Stimulated activated naive CD8-positive, alpha-beta T cell treated with anti-CD3 and anti-CD28 coated beads, Interleukin-15, Interleukin-2, amounts not matched to agents 100 ng/mL and 50 ng/mL, for 24 hours (primary cell): Measurements from ENCODE around the gene ALDH4A1.

ENCODE experiments used
- H3K27ac Mint-ChIP-seq: one replicate; pipeline ENCODE4 v1.8.0; 2021; ENCODE audit warnings: mild to moderate bottlenecking, mixed read lengths
- H3K27me3 Mint-ChIP-seq: one replicate; pipeline ENCODE4 v1.8.0; 2021; ENCODE audit warnings: mixed read lengths
- H3K36me3 Mint-ChIP-seq: one replicate; pipeline ENCODE4 v1.8.0; 2021; ENCODE audit warnings: low read depth, mixed read lengths
- H3K4me1 Mint-ChIP-seq: one replicate; pipeline ENCODE4 v1.8.0; 2021; ENCODE audit warnings: low read depth, mixed read lengths
- H3K4me3 Mint-ChIP-seq: one replicate; pipeline ENCODE4 v1.8.0; 2021; ENCODE audit warnings: mild to moderate bottlenecking, mixed read lengths
- H3K9me3 Mint-ChIP-seq: one replicate; pipeline ENCODE4 v1.8.0; 2021; ENCODE audit warnings: mixed read lengths

ALDH4A1 gene

GRCh38 chr1:18931730-18932129, 29.4 kb upstream of the ALDH4A1 start:
- H3K36me3 Mint-ChIP-seq, result no peaks in the 10 kb centered on the region
- H3K9me3 Mint-ChIP-seq, result no peaks in the 10 kb centered on the region
- no peak overlapping the region for H3K4me3 Mint-ChIP-seq
- H3K27me3 Mint-ChIP-seq, result no peaks in the 10 kb centered on the region
- no peak overlapping the region for H3K27ac Mint-ChIP-seq
- H3K4me1 Mint-ChIP-seq, result peaks cover 94% of the 10 kb centered on the region

GRCh38 chr1:18929686-18930085, 27.3 kb upstream of the ALDH4A1 start:
- Mint-ChIP-seq H3K4me3 (no peak overlapping the region), H3K36me3 (no peaks in the 10 kb centered on the region), H3K9me3 (no peaks in the 10 kb centered on the region), H3K27ac (peak overlapping the region; percentile 75), H3K27me3 (no peaks in the 10 kb centered on the region), H3K4me1 (peaks cover 96% of the 10 kb centered on the region)

DNA sequence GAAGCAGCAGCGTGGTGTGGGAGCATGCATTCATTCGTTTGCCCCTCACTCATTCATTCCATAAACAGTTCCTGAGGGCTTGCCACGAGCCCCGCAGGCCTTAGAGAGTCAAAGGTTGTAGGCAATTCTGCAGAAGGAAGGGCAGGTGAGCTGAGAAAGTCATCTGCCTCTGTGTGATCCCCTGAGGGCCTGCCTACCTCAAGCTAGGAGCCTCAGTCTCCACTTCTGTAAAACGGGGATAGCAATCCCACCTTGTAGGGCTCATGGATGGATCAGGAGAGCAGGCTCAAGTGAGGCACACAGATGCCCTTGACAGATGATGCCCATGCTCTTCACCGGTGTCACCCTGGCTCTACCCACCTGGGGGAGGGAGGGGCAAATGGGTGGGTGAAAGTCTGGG, 26.6 kb upstream of the ALDH4A1 start:
- peak overlapping the region; percentile 97 for H3K27ac Mint-ChIP-seq
- H3K4me3 Mint-ChIP-seq, result no peak overlapping the region
- H3K4me1 Mint-ChIP-seq, result peaks cover 97% of the 10 kb centered on the region
- no peaks in the 10 kb centered on the region for H3K36me3 Mint-ChIP-seq
- no peaks in the 10 kb centered on the region for H3K27me3 Mint-ChIP-seq
- H3K9me3 Mint-ChIP-seq, result no peaks in the 10 kb centered on the region

DNA sequence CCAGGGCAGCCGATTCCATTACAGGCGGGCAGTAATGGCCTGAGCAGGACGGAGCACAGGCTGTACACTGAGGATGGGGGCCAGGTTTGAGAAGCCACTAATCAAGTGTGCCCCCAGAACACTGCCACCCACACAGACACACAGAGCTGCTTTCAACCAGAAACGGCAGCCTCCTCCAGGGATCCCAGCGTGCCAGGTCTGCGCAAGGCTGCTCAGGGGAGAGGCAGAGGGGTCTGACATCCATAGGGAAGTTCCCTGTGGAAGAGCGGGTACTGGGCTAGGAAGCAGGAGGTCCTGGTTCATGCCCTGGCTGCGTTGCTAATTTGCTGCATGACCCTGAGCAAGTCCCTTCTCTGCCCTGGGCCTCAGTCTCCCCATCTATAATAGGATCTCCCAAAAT, 26.1 kb upstream of the ALDH4A1 start:
- no peaks in the 10 kb centered on the region for H3K27me3 Mint-ChIP-seq
- H3K4me3 Mint-ChIP-seq, result peak overlapping the region; percentile 81
- H3K27ac Mint-ChIP-seq, result peak overlapping the region; percentile 97
- H3K9me3 Mint-ChIP-seq, result no peaks in the 10 kb centered on the region
- H3K36me3 Mint-ChIP-seq, result no peaks in the 10 kb centered on the region
- peaks cover 98% of the 10 kb centered on the region for H3K4me1 Mint-ChIP-seq

- Mint-ChIP-seq H3K4me3 (peak overlapping the region; percentile 81), H3K9me3 (no peaks in the 10 kb centered on the region), H3K27ac (peak overlapping the region; percentile 97), H3K4me1 (peaks cover 98% of the 10 kb centered on the region), H3K36me3 (no peaks in the 10 kb centered on the region), H3K27me3 (no peaks in the 10 kb centered on the region)
Measured at GRCh38 chr1:18927654-18928272, 25.4 kb upstream of the ALDH4A1 start.

DNA sequence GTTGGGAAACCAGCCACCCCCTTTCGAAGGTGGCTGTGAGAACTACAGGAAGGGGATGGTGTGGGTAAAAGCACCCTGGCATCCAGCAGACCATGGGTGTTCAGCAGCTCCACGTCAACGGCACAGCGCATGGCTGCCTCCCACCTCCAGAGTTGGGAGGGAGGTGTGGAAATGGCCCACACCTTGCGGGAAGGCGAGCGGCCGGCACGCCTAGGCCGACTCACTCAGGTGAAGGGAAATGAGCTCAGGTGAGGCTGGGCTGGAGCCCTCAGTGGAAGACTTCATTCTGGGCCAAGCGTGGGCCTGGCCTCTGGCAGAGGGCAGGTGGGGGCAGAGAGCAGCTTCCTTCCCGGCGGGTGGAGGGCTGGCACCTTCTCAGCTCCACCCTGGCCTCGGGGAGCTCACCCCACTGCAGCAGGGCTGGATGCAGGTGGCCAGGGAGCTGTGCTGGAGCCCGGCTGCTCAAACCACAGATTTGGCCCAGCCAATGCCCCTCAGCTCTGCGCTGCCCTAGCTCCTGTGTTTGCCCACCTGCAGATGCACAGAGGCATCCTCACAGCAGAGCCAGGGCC, 24.8 kb upstream of the ALDH4A1 start:
- Mint-ChIP-seq H3K4me3 (peak overlapping the region; percentile 81), H3K27ac (peak overlapping the region; percentile 97), H3K4me1 (peaks cover 92% of the 10 kb centered on the region), H3K36me3 (no peaks in the 10 kb centered on the region), H3K9me3 (no peaks in the 10 kb centered on the region), H3K27me3 (no peaks in the 10 kb centered on the region)

GRCh38 chr1:18926315-18927081, 24.1 kb upstream of the ALDH4A1 start:
- H3K4me3 Mint-ChIP-seq, result peak overlapping the region; percentile 81

GRCh38 chr1:18925279-18925678, 22.9 kb upstream of the ALDH4A1 start:
- Mint-ChIP-seq H3K27ac (peak overlapping the region; percentile 53), H3K27me3 (no peaks in the 10 kb centered on the region), H3K4me3 (peak overlapping the region; percentile 24), H3K9me3 (no peaks in the 10 kb centered on the region), H3K36me3 (no peaks in the 10 kb centered on the region), H3K4me1 (peaks cover 78% of the 10 kb centered on the region)

More at GRCh38 chr1:18926315-18927081, 24.1 kb upstream of the ALDH4A1 start:
- no peaks in the 10 kb centered on the region for H3K9me3 Mint-ChIP-seq
- no peaks in the 10 kb centered on the region for H3K36me3 Mint-ChIP-seq
- H3K27ac Mint-ChIP-seq, result peak overlapping the region; percentile 97
- peaks cover 88% of the 10 kb centered on the region for H3K4me1 Mint-ChIP-seq
- H3K27me3 Mint-ChIP-seq, result no peaks in the 10 kb centered on the region

- Mint-ChIP-seq H3K36me3 (no peaks in the 10 kb centered on the region), H3K27me3 (no peaks in the 10 kb centered on the region), H3K27ac (no peak overlapping the region), H3K9me3 (no peaks in the 10 kb centered on the region), H3K4me1 (peaks cover 68% of the 10 kb centered on the region), H3K4me3 (peak overlapping the region; percentile 41)
Measured at GRCh38 chr1:18924221-18924691, 21.9 kb upstream of the ALDH4A1 start.

DNA sequence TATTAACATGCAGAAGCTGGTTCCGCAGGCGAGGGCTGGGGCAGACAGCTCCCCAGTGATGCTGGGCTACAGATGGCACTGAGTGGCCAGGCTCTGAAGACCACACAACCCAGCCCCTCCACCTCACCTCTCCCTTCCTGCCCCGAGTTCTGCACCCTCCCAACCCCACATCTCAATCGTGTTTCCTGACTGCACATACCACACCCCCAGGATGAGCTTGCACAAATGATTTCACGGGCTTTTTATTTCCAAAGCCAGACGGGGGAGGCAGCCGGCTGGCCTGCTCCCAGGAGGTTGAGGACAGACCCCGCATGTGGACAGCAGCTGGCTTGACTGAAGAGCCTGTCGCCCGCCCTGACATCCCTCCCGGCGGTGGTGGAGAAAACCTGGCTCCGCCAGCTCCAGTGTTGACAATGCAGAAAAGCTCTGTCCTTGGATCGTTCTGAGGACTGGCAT, 21.4 kb upstream of the ALDH4A1 start:
- Mint-ChIP-seq H3K36me3 (no peaks in the 10 kb centered on the region), H3K27ac (peak overlapping the region; percentile 76), H3K4me1 (peaks cover 63% of the 10 kb centered on the region), H3K4me3 (peak overlapping the region; percentile 37), H3K27me3 (no peaks in the 10 kb centered on the region), H3K9me3 (no peaks in the 10 kb centered on the region)

DNA sequence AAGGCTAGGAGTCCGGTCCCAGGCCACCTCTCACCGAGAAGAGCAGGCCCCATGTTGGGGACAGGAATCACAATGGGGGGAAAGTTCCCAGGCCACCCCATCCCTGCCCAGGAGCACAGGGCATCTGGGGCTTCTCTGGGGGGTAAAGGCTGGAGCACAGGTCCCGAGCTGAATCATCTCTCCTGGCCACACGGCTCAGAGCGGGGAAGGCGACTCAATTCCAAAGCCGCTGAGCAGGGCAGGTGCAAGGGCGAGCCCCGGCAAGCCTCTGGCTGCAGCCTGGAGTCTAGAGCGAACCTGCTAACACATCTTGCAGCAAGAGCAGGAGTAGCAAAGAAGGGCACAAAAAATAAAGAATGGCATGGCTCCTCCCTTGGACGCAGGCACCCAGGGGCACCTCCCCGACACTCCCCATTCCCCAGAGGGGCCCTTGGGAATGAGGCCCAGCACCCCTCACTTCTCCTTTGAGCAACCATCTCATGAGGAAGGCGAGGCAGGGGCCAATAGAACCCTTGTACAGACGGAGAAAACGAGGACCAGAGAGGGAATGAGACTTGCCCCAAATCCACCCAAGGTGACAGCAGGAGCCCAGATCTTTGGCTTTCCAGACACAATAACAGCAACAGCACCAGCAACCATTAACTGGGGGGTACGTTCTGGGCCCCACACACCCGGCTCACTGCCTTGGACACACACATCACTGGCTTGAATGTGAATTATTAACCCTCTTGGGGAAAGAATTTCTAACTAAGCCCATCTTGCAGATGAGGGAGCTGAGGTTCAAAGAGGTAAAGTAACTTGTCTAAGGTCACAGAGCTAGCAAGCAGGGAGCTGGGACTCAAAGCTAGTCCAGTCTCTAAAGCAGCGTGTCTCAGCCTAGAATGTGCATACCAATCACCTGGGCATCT, 20.7 kb upstream of the ALDH4A1 start:
- Mint-ChIP-seq H3K9me3 (no peaks in the 10 kb centered on the region), H3K4me3 (no peak overlapping the region), H3K36me3 (peaks cover 3% of the 10 kb centered on the region), H3K4me1 (peaks cover 57% of the 10 kb centered on the region), H3K27ac (peak overlapping the region; percentile 76), H3K27me3 (no peaks in the 10 kb centered on the region)

- Mint-ChIP-seq H3K27me3 (no peaks in the 10 kb centered on the region), H3K4me1 (peaks cover 49% of the 10 kb centered on the region)
Measured at GRCh38 chr1:18922319-18922726, 20.0 kb upstream of the ALDH4A1 start.

GRCh38 chr1:18921516-18922251, 19.3 kb upstream of the ALDH4A1 start:
- Mint-ChIP-seq H3K27me3 (no peaks in the 10 kb centered on the region), H3K4me3 (no peak overlapping the region), H3K4me1 (peaks cover 42% of the 10 kb centered on the region), H3K36me3 (peaks cover 5% of the 10 kb centered on the region), H3K27ac (no peak overlapping the region), H3K9me3 (no peaks in the 10 kb centered on the region)

More at GRCh38 chr1:18922319-18922726, 20.0 kb upstream of the ALDH4A1 start:
- Mint-ChIP-seq H3K4me3 (no peak overlapping the region), H3K9me3 (no peaks in the 10 kb centered on the region), H3K36me3 (peaks cover 5% of the 10 kb centered on the region), H3K27ac (no peak overlapping the region)

DNA sequence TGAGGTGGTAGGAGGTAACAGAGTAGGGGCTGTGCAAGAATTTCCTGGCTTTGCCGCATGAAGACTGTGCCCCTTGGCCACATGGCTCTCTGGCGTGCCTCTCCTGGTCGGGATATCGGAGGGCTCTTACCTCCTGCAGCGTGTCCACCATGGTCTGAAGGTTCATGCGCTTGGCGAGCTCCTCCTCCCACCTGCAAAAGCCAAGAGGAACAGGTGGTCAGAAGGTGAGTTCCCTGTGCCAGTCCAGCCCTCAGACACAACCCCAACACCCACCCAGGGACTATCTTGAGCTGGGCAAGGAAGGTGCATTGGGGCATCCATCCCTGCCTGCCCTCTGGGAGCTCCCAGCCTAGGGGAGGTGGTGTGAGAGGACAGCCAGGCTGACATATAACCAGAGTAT, 18.6 kb upstream of the ALDH4A1 start:
- peaks cover 35% of the 10 kb centered on the region for H3K4me1 Mint-ChIP-seq
- no peaks in the 10 kb centered on the region for H3K27me3 Mint-ChIP-seq
- peaks cover 5% of the 10 kb centered on the region for H3K36me3 Mint-ChIP-seq
- no peaks in the 10 kb centered on the region for H3K9me3 Mint-ChIP-seq
- no peak overlapping the region for H3K4me3 Mint-ChIP-seq
- no peak overlapping the region for H3K27ac Mint-ChIP-seq
